HepG2 (cell line): ENCODE measurements around the gene RITA1. TPM values are rescaled to one million over a fixed set of nuclear protein-coding genes. Genes with fewer than 3 reads are reported as not detected.
A peak's percentile ranks its signal among the peaks of the same experiment; 100 is the strongest.

Source experiments
- ATAC-seq: fragments of 200-7000 bp; cut with Tn5 transposase; 3 replicates; pipeline ENCODE4 v1.9.1; 2020; ENCODE audit warnings: mild to moderate bottlenecking, moderate library complexity
- BruUV-seq: library from RNA; stranded (reverse); fragments of 400-500 nt; replicated peaks from 2 replicates; lab custom pipeline; 2021; lab: Mats Ljungman, UMichigan
- CTCF ChIA-PET: fragments of 300-600 bp; formaldehyde crosslinking; extraction: SDS; loops from one replicate; lab custom pipeline; 2021; ENCODE audit warnings: low total read pairs, inconsistent platforms, low intra/inter-chr PET ratio; lab: Yijun Ruan, JAX
- POLR2A ChIA-PET: fragments of 350-600 bp; sonication (Branson Sonifier 250); formaldehyde crosslinking; loops from one replicate; lab custom pipeline; 2020; ENCODE audit warnings: antibody characterized with exemption, inconsistent platforms; lab: Yijun Ruan, JAX
- DNase-seq: peaks from one replicate; pipeline ENCODE4 v3.0.0-alpha.2; 2015; ENCODE audit warnings: low spot score
- FAIRE-seq: peaks from 3 replicates; lab custom pipeline; 2011; peaks lifted over from hg19 to GRCh38; lab: Jason Lieb, UNC
- H2AFZ ChIP-seq: one replicate; pipeline ENCODE4 v1.6.1; 2011; ENCODE audit warnings: low read length, inconsistent platforms
- H3K27ac ChIP-seq: fragments of 300-600 bp; 3 replicates; pipeline ENCODE4 v1.8.0; 2011; ENCODE audit warnings: mixed run types, mild to moderate bottlenecking, mixed read lengths, low read length, inconsistent platforms; ENCODE audit not compliant: insufficient read depth; ENCODE audit errors: extremely low read length
- H3K27me3 ChIP-seq, 2 experiments: fragments of 200-600 bp in 1 of 2; 2 replicates in 1 of 2; 3 replicates in 1 of 2; pipeline versions ENCODE4 v1.6.0 to v1.8.0; 2011; ENCODE audit warnings: low read length in 2 of 2, mild to moderate bottlenecking in 2 of 2, moderate library complexity in 2 of 2, inconsistent platforms in 1 of 2; ENCODE audit not compliant: insufficient read depth in 2 of 2, control insufficient read depth in 1 of 2
- H3K36me3 ChIP-seq, 2 experiments: fragments of 200-600 bp in 1 of 2; replicated peaks in 1 of 2; 2 replicates in 1 of 2; 3 replicates in 1 of 2; pipeline versions ENCODE4 v1.5.1 to v1.8.0; 2011; ENCODE audit warnings: low read length in 2 of 2, inconsistent platforms in 1 of 2; ENCODE audit not compliant: insufficient read depth in 2 of 2, control insufficient read depth in 1 of 2
- H3K4me1 ChIP-seq: 2 replicates; pipeline ENCODE4 v1.5.1; 2012; ENCODE audit warnings: low read length, inconsistent platforms; ENCODE audit not compliant: insufficient read depth
- H3K4me2 ChIP-seq: 2 replicates; pipeline ENCODE4 v1.6.0; 2011; ENCODE audit warnings: low read depth, low read length, inconsistent platforms
- H3K4me3 ChIP-seq, 3 experiments: fragments of 200-600 bp in 1 of 3; sonication (generic), shearing (Covaris generic) in 1 of 3; replicated peaks in 1 of 3; 2 replicates each; pipeline ENCODE4 v1.5.1; 2011 to 2016; ENCODE audit warnings: low read length in 3 of 3, inconsistent platforms in 2 of 3, low read depth in 2 of 3, mild to moderate bottlenecking in 2 of 3, control low read depth in 1 of 3, mixed read lengths in 1 of 3; ENCODE audit not compliant: insufficient read depth in 1 of 3
- H3K79me2 ChIP-seq: one replicate; pipeline ENCODE4 v1.6.1; 2011; ENCODE audit warnings: low read length, inconsistent platforms; ENCODE audit not compliant: insufficient read depth
- H3K9ac ChIP-seq: 2 replicates; pipeline ENCODE4 v1.6.0; 2011; ENCODE audit warnings: mild to moderate bottlenecking, low read depth, low read length, inconsistent platforms; ENCODE audit not compliant: insufficient read depth
- H3K9me3 ChIP-seq: 2 replicates; pipeline ENCODE4 v1.5.1; 2012; ENCODE audit warnings: mild to moderate bottlenecking, low read length
- H4K20me1 ChIP-seq: 2 replicates; pipeline ENCODE4 v1.6.0; 2011; ENCODE audit warnings: inconsistent platforms, mild to moderate bottlenecking, low read length, moderate library complexity; ENCODE audit not compliant: insufficient read depth
- AGO1 ChIP-seq: fragments of 200-400 bp; formaldehyde crosslinking; IDR thresholded peaks from 2 replicates; pipeline ENCODE4 v1.6.1; 2017; ENCODE audit warnings: mild to moderate bottlenecking, low read depth, low read length, moderate library complexity; ENCODE audit not compliant: poor library complexity, severe bottlenecking
- GPBP1L1 ChIP-seq: sonication (generic); formaldehyde crosslinking; IDR thresholded peaks from 2 replicates; pipeline ENCODE4 v1.5.0; 2020; ENCODE audit warnings: mild to moderate bottlenecking, missing genetic modification reagents
- ISX ChIP-seq: sonication (generic); formaldehyde crosslinking; conservative IDR thresholded peaks from 2 replicates; pipeline ENCODE4 v1.5.0; 2020; ENCODE audit warnings: missing genetic modification reagents
- KDM6A ChIP-seq: IDR thresholded peaks from 2 replicates; pipeline ENCODE4 v1.6.1; 2016; ENCODE audit warnings: low read depth
- NPAS2 ChIP-seq: sonication (generic); formaldehyde crosslinking; IDR thresholded peaks from 2 replicates; pipeline ENCODE4 v1.8.0; 2022; ENCODE audit warnings: mild to moderate bottlenecking, missing genetic modification reagents, borderline replicate concordance
- PAX8 ChIP-seq: sonication (generic); formaldehyde crosslinking; IDR thresholded peaks from 2 replicates; pipeline ENCODE4 v1.8.0; 2022; ENCODE audit warnings: mild to moderate bottlenecking, missing genetic modification reagents, borderline replicate concordance
- PREB ChIP-seq: sonication (generic); formaldehyde crosslinking; IDR thresholded peaks from 2 replicates; pipeline ENCODE4 v1.4.0; 2020; ENCODE audit warnings: missing genetic modification reagents
- PRPF4 ChIP-seq: fragments of 200-400 bp; formaldehyde crosslinking; IDR thresholded peaks from 2 replicates; pipeline ENCODE4 v1.6.1; 2016; ENCODE audit warnings: low read length, low read depth; ENCODE audit not compliant: poor library complexity, severe bottlenecking
- ZNF143 ChIP-seq: sonication (generic); formaldehyde crosslinking; IDR thresholded peaks from 2 replicates; pipeline ENCODE4 v1.4.0; 2020; ENCODE audit warnings: missing genetic modification reagents
- ZNF574 ChIP-seq: sonication (generic); formaldehyde crosslinking; IDR thresholded peaks from 2 replicates; pipeline ENCODE4 v1.4.0; 2020; ENCODE audit warnings: missing genetic modification reagents
- ZNF629 ChIP-seq: sonication (generic); formaldehyde crosslinking; conservative IDR thresholded peaks from 2 replicates; pipeline ENCODE4 v1.5.0; 2020; ENCODE audit warnings: missing genetic modification reagents
- ZNF652 ChIP-seq: IDR thresholded peaks from 2 replicates; pipeline ENCODE4 v1.6.1; 2016; ENCODE audit warnings: low read depth, borderline replicate concordance
- ZNF784 ChIP-seq: sonication (generic); formaldehyde crosslinking; IDR thresholded peaks from 2 replicates; pipeline ENCODE4 v1.5.1; 2020; ENCODE audit warnings: missing genetic modification reagents, mild to moderate bottlenecking, borderline replicate concordance
- WGBS: methylation state at CpG from one replicate; pipeline ENCODE4 v1.1.6; 2017; ENCODE audit warnings: low lambda C conversion rate; 5-methylcytosine and 5-hydroxymethylcytosine counted together
- in situ Hi-C: cut with HindIII; loops from 2 replicates; pipeline ENCODE4 v1.10.0; 2017; ENCODE audit warnings: low pct_unique_long_range_greater_than_20kb; ENCODE audit not compliant: extremely low pct_ligation_motif_present
- intact Hi-C: fragments of 100-400 bp; cut with micrococcal nuclease; formaldehyde crosslinking; loops from one replicate; pipeline ENCODE4 v1.10.0; 2022; ENCODE audit not compliant: unreplicated experiment
- polyA plus RNA-seq, 8 experiments: library from polyadenylated mRNA; depleted of rRNA in 3 of 8; stranded (reverse) in 7 of 8; unstranded in 1 of 8; fragments of >200 nt; fragmentation: Illumina TruSeq in 4 of 8; extraction: Trizol in 4 of 8; gene quantifications; 2 replicates each; pipeline versions ENCODE4 v1.2.1 to v1.2.3, GENCODE V29; 2011 to 2016; ENCODE audit warnings: low read depth in 4 of 8, missing spikeins in 1 of 8, mixed read lengths in 1 of 8; ENCODE audit not compliant: insufficient read depth in 1 of 8
- total RNA-seq, 5 experiments: library from RNA; depleted of rRNA; stranded (reverse); fragments of >200 nt; fragmentation: Illumina TruSeq; extraction: Trizol; gene quantifications; 2 replicates each; pipeline ENCODE4 v1.2.3, GENCODE V29; 2016; ENCODE audit warnings: low read depth in 1 of 5

The RITA1 gene
- total and polyA plus RNA-seq, 2 of the 13 experiments (the other 11 are each of a cell fraction or from before 2014, with no cell fraction given): 12.4 to 28.9 TPM

- in situ Hi-C loops: no loop called here
- Histone ChIP-seq H4K20me1 (no peaks in the 10 kb centered on the region), H3K36me3 (no peaks in the 10 kb centered on the region), H3K9me3 (no peaks in the 10 kb centered on the region), H3K79me2 (no peaks in the 10 kb centered on the region), H3K9ac (no peak overlapping the region), H3K4me1 (peaks cover 11% of the 10 kb centered on the region), H3K4me2 (no peak overlapping the region), H2AFZ (no peak overlapping the region), H3K27ac (no peak overlapping the region), H3K4me3 (no peak overlapping the region), H3K27me3 (peaks cover 2 to 14% of the 10 kb centered on the region in 2 experiments; a peak in 4 of 5 replicates)
- intact Hi-C loops: no loop called here
- no peak for FAIRE-seq
- WGBS: 6% methylated on average over 3 of the region's 5 CpGs
- DNase-seq: no peak
- BruUV-seq: no TSS peak
- ATAC-seq: no peak
- peak; percentile 59 for TF ChIP-seq ZNF629
- no peak for TF ChIP-seq AGO1
- CTCF ChIA-PET: no interaction called here
- POLR2A ChIA-PET: no interaction called here
Measured at GRCh38 chr12:113142886-113143332, 42.6 kb upstream of the RITA1 start.

- H3K79me2 ChIP-seq: no peaks in the 10 kb centered on the region
- H3K27me3 ChIP-seq: peaks cover 1 to 14% of the 10 kb centered on the region in 2 experiments; a peak in 3 of 5 replicates
- no peak overlapping the region for H3K4me2 ChIP-seq
- H4K20me1 ChIP-seq: no peaks in the 10 kb centered on the region
- intact Hi-C loops (no loop called here), in situ Hi-C loops (no loop called here)
- 47% methylated on average over 8 of the region's 8 CpGs for WGBS
- no peak for ATAC-seq
- no peak for FAIRE-seq
- BruUV-seq: no TSS peak
- H3K9me3 ChIP-seq: no peaks in the 10 kb centered on the region
- ChIA-PET POLR2A (no interaction called here), CTCF (no interaction called here)
- peaks cover 11% of the 10 kb centered on the region for H3K4me1 ChIP-seq
- no peak overlapping the region for H3K27ac ChIP-seq
- no peak overlapping the region for H2AFZ ChIP-seq
- H3K9ac ChIP-seq: no peak overlapping the region
- no peak for DNase-seq
- no peaks in the 10 kb centered on the region for H3K36me3 ChIP-seq
- H3K4me3 ChIP-seq: no peak overlapping the region
- TF ChIP-seq ZNF652 (CRISPR knock-in tag) (no peak), ZNF784 (CRISPR knock-in tag) (no peak), ZNF574 (CRISPR knock-in tag) (no peak), PREB (CRISPR knock-in tag) (no peak), PAX8 (no peak), NPAS2 (CRISPR knock-in tag) (no peak), ZNF143 (no peak), GPBP1L1 (no peak), ISX (CRISPR knock-in tag) (no peak), PRPF4 (no peak), KDM6A (CRISPR knock-in tag) (no peak)
Measured at GRCh38 chr12:113143959-113144358, 41.6 kb upstream of the RITA1 start.
